ENCODE measurements around the gene CACNA1I. TPM values are rescaled to one million over a fixed set of nuclear protein-coding genes. Genes with fewer than 3 reads are reported as not detected.

CACNA1I gene
- total and polyA plus RNA-seq, 2 experiments from 2014 or later, result 0.17 to 0.21 TPM

GRCh38 chr22:39675947-39676346, 105.4 kb downstream of the CACNA1I start:
- no peak for DNase-seq (ENCODE audit: low spot score)
- Histone ChIP-seq H3K4me2 (no peak overlapping the region), H2AFZ (no peak overlapping the region), H3K36me3 (replicated peaks; ENCODE audit: insufficient read depth, low read depth) (no peaks in the 10 kb centered on the region), H3K79me2 (no peaks in the 10 kb centered on the region), H3K4me1 (ENCODE audit: insufficient read depth) (no peaks in the 10 kb centered on the region), H3K9me2 (replicated peaks; ENCODE audit: insufficient read depth) (no peaks in the 10 kb centered on the region), H3K27ac (no peak overlapping the region), H3K27me3 (no peaks in the 10 kb centered on the region), H3K9me3 (ENCODE audit: low read depth) (no peaks in the 10 kb centered on the region), H4K20me1 (ENCODE audit: insufficient read depth, poor library complexity, severe bottlenecking) (no peaks in the 10 kb centered on the region), H3K4me3 (no peak overlapping the region)
- WGBS (ENCODE audit: low lambda C conversion rate, missing lambda C conversion rate), result 76% methylated on average over 10 of the region's 10 CpGs
- TF ChIP-seq EZH2 (IDR thresholded peaks at IDR 0.05; ENCODE audit: borderline replicate concordance), result no peak
- no peak for TF ChIP-seq EZH2phosphoT487 (IDR thresholded peaks at IDR 0.05; ENCODE audit: low read depth, severe bottlenecking, unreplicated experiment)
- TF ChIP-seq CTCF (IDR thresholded peaks at IDR 0.05; ENCODE audit: poor library complexity), result no peak

GRCh38 chr22:39677967-39678366, 107.4 kb downstream of the CACNA1I start:
- Histone ChIP-seq H3K4me2 (no peak overlapping the region), H3K27ac (no peak overlapping the region), H3K9me2 (replicated peaks; ENCODE audit: insufficient read depth) (no peaks in the 10 kb centered on the region), H3K27me3 (no peaks in the 10 kb centered on the region), H3K79me2 (no peaks in the 10 kb centered on the region), H3K4me3 (no peak overlapping the region), H3K9me3 (ENCODE audit: low read depth) (no peaks in the 10 kb centered on the region), H3K36me3 (replicated peaks; ENCODE audit: insufficient read depth, low read depth) (no peaks in the 10 kb centered on the region), H4K20me1 (ENCODE audit: insufficient read depth, poor library complexity, severe bottlenecking) (no peaks in the 10 kb centered on the region), H2AFZ (no peak overlapping the region), H3K4me1 (ENCODE audit: insufficient read depth) (no peaks in the 10 kb centered on the region)
- 96% methylated on average over 12 of the region's 12 CpGs for WGBS (ENCODE audit: low lambda C conversion rate, missing lambda C conversion rate)
- no peak for DNase-seq (ENCODE audit: low spot score)
- TF ChIP-seq EZH2 (IDR thresholded peaks at IDR 0.05; ENCODE audit: borderline replicate concordance) (no peak), EZH2phosphoT487 (IDR thresholded peaks at IDR 0.05; ENCODE audit: low read depth, severe bottlenecking, unreplicated experiment) (no peak), CTCF (IDR thresholded peaks at IDR 0.05; ENCODE audit: poor library complexity) (no peak)

- Histone ChIP-seq H3K9me2 (replicated peaks; ENCODE audit: insufficient read depth) (no peaks in the 10 kb centered on the region), H3K79me2 (no peaks in the 10 kb centered on the region), H3K27me3 (no peaks in the 10 kb centered on the region), H4K20me1 (ENCODE audit: insufficient read depth, poor library complexity, severe bottlenecking) (no peaks in the 10 kb centered on the region), H3K4me2 (no peak overlapping the region), H3K36me3 (replicated peaks; ENCODE audit: insufficient read depth, low read depth) (no peaks in the 10 kb centered on the region), H3K4me3 (no peak overlapping the region), H2AFZ (no peak overlapping the region), H3K27ac (no peak overlapping the region), H3K4me1 (ENCODE audit: insufficient read depth) (no peaks in the 10 kb centered on the region), H3K9me3 (ENCODE audit: low read depth) (no peaks in the 10 kb centered on the region)
- DNase-seq (ENCODE audit: low spot score), result no peak
- 95% methylated on average over 32 of the region's 47 CpGs for WGBS (ENCODE audit: low lambda C conversion rate, missing lambda C conversion rate)
- TF ChIP-seq CTCF (IDR thresholded peaks at IDR 0.05; ENCODE audit: poor library complexity) (no peak), EZH2 (IDR thresholded peaks at IDR 0.05; ENCODE audit: borderline replicate concordance) (no peak), EZH2phosphoT487 (IDR thresholded peaks at IDR 0.05; ENCODE audit: low read depth, severe bottlenecking, unreplicated experiment) (no peak)
These were observed 108.4 kb downstream of the CACNA1I start for GRCh38 chr22:39678862-39679490.
